Fibroblast of mammary gland (primary cell): ENCODE measurements around the gene OPCML.

Experiments
- DNase-seq: peaks from one replicate; pipeline ENCODE4 v3.0.0-alpha.2; 2010; ENCODE audit warnings: low read depth
- H3K4me3 ChIP-seq: 2 replicates; pipeline ENCODE4 v1.5.1; 2011; ENCODE audit warnings: low read depth, mild to moderate bottlenecking, low read length, moderate library complexity; ENCODE audit not compliant: control insufficient read depth
- CTCF ChIP-seq: conservative IDR thresholded peaks from 2 replicates; pipeline ENCODE4 v1.5.1; 2011; ENCODE audit warnings: low read depth, low read length, inconsistent platforms; ENCODE audit not compliant: control insufficient read depth, insufficient read depth

Gene OPCML

GRCh38 chr11:133122256-133122655 is 410.0 kb downstream of the OPCML start:
- DNase-seq: no peak
- no peak for TF ChIP-seq CTCF
- H3K4me3 ChIP-seq: no peak overlapping the region

- no peak for TF ChIP-seq CTCF
- no peak overlapping the region for H3K4me3 ChIP-seq
- no peak for DNase-seq
Measured at GRCh38 chr11:133118563-133119268, 413.6 kb downstream of the OPCML start.

GRCh38 chr11:133115099-133115498 is 417.2 kb downstream of the OPCML start:
- H3K4me3 ChIP-seq: no peak overlapping the region
- no peak for TF ChIP-seq CTCF
- no peak for DNase-seq

GRCh38 chr11:133107763-133108162 is 424.5 kb downstream of the OPCML start:
- no peak for DNase-seq

GRCh38 chr11:133107136-133107535 is 425.2 kb downstream of the OPCML start:
- no peak for DNase-seq
- H3K4me3 ChIP-seq: no peak overlapping the region
- no peak for TF ChIP-seq CTCF

More at GRCh38 chr11:133107763-133108162, 424.5 kb downstream of the OPCML start:
- H3K4me3 ChIP-seq: no peak overlapping the region
- no peak for TF ChIP-seq CTCF

- TF ChIP-seq CTCF: no peak
- H3K4me3 ChIP-seq: no peak overlapping the region
- no peak for DNase-seq
Measured at GRCh38 chr11:133106417-133106816, 425.9 kb downstream of the OPCML start.
